Ectodermal cell (in vitro differentiated cells): Measurements from ENCODE around the gene DENND10.
A peak's percentile ranks its signal among the peaks of the same experiment; 100 is the strongest.
"Not testable (repeated sequence)": the region's sequence is repeated elsewhere in the genome, so short reads cannot be mapped to it uniquely, and the experiment has no call there.

ENCODE experiments used
- H3K27ac ChIP-seq: 2 replicates; pipeline ENCODE4 v1.7.0; 2013; ENCODE audit warnings: mild to moderate bottlenecking, low read depth, low read length; ENCODE audit not compliant: insufficient read depth, poor library complexity, severe bottlenecking
- H3K27me3 ChIP-seq: 2 replicates; pipeline ENCODE4 v1.7.0; 2013; ENCODE audit warnings: mild to moderate bottlenecking, low read length; ENCODE audit not compliant: insufficient read depth, control insufficient read depth, poor library complexity, severe bottlenecking
- H3K36me3 ChIP-seq: one replicate; pipeline ENCODE4 v1.7.0; 2013; ENCODE audit warnings: low read length; ENCODE audit not compliant: control insufficient read depth, insufficient read depth
- H3K4me1 ChIP-seq: one replicate; pipeline ENCODE4 v1.7.0; 2013; ENCODE audit warnings: low read length; ENCODE audit not compliant: control insufficient read depth, insufficient read depth
- H3K4me3 ChIP-seq: 2 replicates; pipeline ENCODE4 v1.7.0; 2013; ENCODE audit warnings: low read depth, low read length, control low read depth; ENCODE audit not compliant: insufficient read depth
- H3K9me3 ChIP-seq: 2 replicates; pipeline ENCODE4 v1.7.0; 2013; ENCODE audit warnings: mild to moderate bottlenecking, low read length, moderate library complexity; ENCODE audit not compliant: control insufficient read depth
- WGBS, 2 experiments: methylation state at CpG; one replicate each; pipeline ENCODE4 v1.1.7; 2013; ENCODE audit warnings: missing lambda C conversion rate in 2 of 2; 5-methylcytosine and 5-hydroxymethylcytosine counted together

Gene DENND10

DNA sequence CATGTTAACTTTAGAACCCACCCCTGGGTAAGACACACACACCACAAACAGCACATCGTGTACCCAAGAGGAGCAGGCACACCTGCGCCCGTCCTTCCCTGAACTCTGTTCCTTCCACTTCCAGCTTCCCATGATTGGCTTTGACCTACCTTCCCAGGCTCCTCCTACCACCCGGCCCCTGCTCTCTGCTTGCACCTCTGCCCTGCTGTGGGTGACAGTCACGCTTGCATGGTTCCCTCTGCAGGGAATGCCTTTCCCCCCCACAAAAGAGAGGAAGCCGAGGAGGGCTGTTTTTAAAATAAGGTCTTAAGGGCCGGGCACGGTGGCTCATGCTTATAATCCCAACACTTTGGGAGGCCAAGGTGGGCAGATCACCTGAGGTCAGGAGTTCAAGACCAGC is 45.2 kb downstream of the DENND10 start:
- Histone ChIP-seq H3K27me3 (no peaks in the 10 kb centered on the region), H3K9me3 (no peaks in the 10 kb centered on the region), H3K4me3 (no peak overlapping the region), H3K36me3 (no peaks in the 10 kb centered on the region), H3K4me1 (no peaks in the 10 kb centered on the region), H3K27ac (no peak overlapping the region)
- WGBS, 2 experiments = 90 to 91% methylated on average over 8 of the region's 8 CpGs

DNA sequence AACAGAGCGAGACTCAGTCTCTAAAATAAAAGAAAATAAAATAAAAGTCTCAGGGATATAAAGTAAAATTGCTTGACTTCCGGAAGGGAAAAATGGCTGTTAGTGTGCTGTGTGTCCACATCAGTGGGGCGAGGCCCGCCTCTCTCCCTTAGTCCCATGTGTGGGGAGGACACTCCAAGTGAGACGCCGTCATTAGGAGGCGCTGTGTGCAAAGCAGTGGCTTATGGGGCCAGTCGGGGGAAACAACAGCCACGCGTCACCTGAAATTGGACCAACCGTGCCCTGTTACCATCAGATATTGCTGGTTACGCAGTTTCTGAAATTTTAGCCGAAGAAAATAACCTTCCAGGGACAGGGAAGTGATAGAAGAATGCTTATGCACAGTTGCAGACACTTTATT is 45.8 kb downstream of the DENND10 start:
- no peaks in the 10 kb centered on the region for H3K36me3 ChIP-seq
- H3K4me1 ChIP-seq = no peaks in the 10 kb centered on the region
- H3K4me3 ChIP-seq = no peak overlapping the region
- 84 to 87% methylated on average over 13 of the region's 13 CpGs for whole genome bisulfite sequencing, 2 experiments
- no peaks in the 10 kb centered on the region for H3K9me3 ChIP-seq
- no peak overlapping the region for H3K27ac ChIP-seq
- H3K27me3 ChIP-seq = no peaks in the 10 kb centered on the region

DNA sequence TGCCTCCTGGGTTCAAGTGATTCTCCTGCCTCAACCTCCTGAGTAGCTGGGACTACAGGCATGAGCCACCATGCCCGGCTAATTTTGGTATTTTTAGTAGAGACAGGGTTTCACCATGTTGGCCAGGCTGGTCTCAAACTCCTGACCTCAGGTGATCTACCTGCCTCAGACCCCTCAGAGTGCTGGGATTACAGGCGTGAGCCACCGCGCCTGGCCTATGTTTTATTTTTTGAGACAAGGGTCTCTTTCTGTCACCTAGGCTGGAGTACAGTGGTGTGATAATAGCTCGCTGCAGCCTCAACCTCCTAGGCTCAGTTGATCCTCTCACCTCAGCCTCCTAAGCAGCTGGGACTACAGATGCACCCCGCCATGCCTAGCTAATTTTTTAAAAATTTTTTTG is 47.7 kb downstream of the DENND10 start:
- not testable (repeated sequence) for H3K36me3 ChIP-seq, H3K9me3 ChIP-seq, H3K27ac ChIP-seq, H3K4me1 ChIP-seq, H3K27me3 ChIP-seq, H3K4me3 ChIP-seq
- 91 to 93% methylated on average over 6 of the region's 6 CpGs for WGBS, 2 experiments

DNA sequence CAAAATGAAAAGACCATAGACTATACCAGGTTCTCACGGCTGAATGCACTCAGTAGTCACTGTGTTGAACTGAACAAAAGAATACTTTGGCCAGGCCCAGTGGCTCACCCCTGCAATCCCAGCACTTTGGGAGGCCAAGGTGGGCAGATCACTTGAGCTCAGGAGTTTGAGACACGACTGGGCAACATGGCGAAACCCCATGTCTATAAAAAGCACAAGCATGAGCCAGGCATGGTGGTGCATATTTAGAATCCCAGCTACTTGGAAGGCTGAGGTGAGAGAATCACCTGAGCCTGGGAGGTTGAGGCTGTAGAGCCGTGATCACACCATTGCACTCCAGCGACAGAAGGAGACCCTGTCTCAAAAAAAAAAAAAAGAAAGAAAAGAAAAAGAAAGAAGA is 49.1 kb downstream of the DENND10 start:
- Histone ChIP-seq H3K27ac (no peak overlapping the region), H3K4me3 (no peak overlapping the region), H3K9me3 (no peaks in the 10 kb centered on the region), H3K27me3 (no peaks in the 10 kb centered on the region), H3K36me3 (no peaks in the 10 kb centered on the region), H3K4me1 (no peaks in the 10 kb centered on the region)
- 93% methylated on average over 5 of the region's 5 CpGs for WGBS, 2 experiments

DNA sequence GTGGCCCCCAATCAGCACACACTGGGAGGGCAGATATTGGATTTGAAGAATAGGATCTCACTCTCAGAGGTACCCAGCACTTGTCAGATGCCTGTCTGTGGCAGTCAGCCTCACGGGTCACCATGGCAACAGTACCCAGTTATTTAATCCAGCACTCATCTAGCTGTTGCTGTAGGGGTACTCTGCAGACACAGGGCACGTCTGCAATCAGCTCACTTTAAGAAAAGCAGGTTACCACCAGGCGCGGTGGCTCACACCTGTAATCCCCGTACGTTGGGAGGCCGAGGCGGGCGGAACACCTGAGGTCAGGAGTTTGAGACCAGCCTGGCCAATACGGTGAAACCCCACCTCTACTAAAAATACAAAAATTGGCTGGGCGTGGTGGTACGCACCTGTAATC is 49.7 kb downstream of the DENND10 start:
- Histone ChIP-seq H3K27ac (no peak overlapping the region), H3K36me3 (no peaks in the 10 kb centered on the region), H3K4me1 (no peaks in the 10 kb centered on the region), H3K4me3 (no peak overlapping the region), H3K27me3 (no peaks in the 10 kb centered on the region), H3K9me3 (no peaks in the 10 kb centered on the region)
- WGBS, 2 experiments = 95% methylated on average over 12 of the region's 12 CpGs

DNA sequence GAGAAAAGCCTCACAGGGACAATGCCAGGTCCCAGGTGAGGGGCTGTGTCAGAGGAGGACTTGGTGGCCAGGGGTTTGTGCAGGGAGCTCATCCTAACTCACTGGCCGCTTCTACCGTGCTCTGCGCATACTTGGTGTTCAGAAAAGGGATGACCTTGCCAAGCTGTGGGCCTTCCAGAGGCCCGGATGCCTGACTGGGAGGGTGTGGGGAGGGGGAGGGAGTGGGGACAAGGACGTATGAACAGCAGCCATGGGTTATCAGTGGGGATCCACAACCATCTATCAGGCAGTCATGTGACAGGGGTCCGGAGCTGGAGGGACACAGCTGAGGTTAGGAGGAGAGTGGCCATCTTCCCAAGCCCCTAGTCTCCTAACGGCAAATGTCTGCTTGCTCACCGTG is 55.4 kb downstream of the DENND10 start:
- no peaks in the 10 kb centered on the region for H3K27me3 ChIP-seq
- WGBS, 2 experiments = 83 to 87% methylated on average over 8 of the region's 8 CpGs

DNA sequence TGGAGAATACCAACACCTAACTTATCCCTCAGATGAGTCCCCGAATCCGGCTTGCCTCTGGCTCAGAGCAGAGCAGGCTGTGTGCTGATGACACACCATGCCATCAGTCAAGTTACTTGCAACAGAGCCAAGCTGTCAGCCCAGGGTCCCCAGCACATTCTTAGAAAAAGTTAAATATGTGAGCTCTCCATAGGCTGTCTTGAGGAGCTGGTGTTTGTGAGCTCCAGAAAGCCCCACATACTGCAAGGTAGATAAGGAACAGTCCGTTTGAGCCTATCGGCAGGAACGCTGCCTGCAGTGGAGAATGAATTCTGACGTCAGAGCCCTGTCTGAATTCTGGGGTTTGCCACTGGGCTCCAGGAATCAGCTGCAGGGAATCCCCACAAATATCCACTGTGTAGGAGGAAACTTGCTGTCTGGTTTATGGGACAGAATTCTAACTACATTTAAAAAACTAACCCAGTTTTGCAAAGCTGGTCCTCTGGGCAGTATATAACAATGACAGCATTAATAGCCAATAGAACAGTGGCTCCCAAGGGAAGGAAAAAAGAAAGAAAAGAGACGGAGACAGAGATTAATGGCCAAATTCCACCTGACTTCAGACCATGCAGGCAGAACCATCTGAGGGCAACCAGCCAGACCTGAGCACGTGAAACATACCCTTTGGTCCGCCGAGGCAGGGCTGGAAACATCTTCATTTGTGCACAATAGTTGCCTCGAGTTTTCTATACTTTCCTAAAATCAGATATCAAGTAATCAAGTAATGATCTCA is 58.0 kb downstream of the DENND10 start:
- WGBS, 2 experiments = 87 to 91% methylated on average over 11 of the region's 11 CpGs

More for the DNA sequence above, 55.4 kb downstream of the DENND10 start:
- no peak overlapping the region for H3K4me3 ChIP-seq
- H3K9me3 ChIP-seq = no peaks in the 10 kb centered on the region
- no peak overlapping the region for H3K27ac ChIP-seq
- H3K36me3 ChIP-seq = no peaks in the 10 kb centered on the region
- no peaks in the 10 kb centered on the region for H3K4me1 ChIP-seq

DNA sequence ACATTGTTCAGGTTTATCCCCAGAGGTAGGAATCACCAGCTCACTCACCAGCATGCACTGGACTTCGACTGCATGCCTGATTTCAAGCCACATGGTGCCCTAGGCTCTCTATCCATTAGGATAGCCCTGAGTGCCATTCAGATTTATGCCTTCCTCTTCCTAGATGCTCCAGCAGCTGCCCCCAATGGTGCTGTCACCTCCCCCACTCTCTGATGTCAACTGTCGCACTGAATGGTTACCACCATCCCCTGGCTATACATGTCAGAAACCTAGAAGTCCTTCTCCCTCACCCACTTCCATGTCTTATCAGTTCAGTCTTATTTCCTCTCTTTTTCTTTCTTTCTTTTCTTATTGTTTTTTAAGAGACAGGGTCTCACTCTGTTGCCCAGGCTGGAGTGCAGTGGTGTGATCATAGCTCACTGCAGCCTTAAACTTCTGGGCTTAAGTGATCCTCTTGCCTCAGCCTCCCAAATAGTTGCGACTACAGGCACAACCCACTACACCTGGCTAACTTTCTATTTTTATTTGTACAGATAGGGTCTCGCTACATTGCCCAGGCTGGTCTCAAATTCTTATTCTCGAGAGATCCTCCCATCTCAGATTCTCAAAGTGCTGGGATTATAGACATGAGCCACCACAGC is 58.7 kb downstream of the DENND10 start:
- H3K4me1 ChIP-seq = no peaks in the 10 kb centered on the region
- H3K4me3 ChIP-seq = no peak overlapping the region
- H3K27ac ChIP-seq = no peak overlapping the region
- H3K36me3 ChIP-seq = no peaks in the 10 kb centered on the region
- 90 to 92% methylated on average over 5 of the region's 5 CpGs for WGBS, 2 experiments
- no peaks in the 10 kb centered on the region for H3K9me3 ChIP-seq
- no peaks in the 10 kb centered on the region for H3K27me3 ChIP-seq

More for the DNA sequence above, 58.0 kb downstream of the DENND10 start:
- Histone ChIP-seq H3K36me3 (no peaks in the 10 kb centered on the region), H3K4me1 (no peaks in the 10 kb centered on the region), H3K4me3 (no peak overlapping the region), H3K27ac (no peak overlapping the region), H3K9me3 (no peaks in the 10 kb centered on the region), H3K27me3 (no peaks in the 10 kb centered on the region)

DNA sequence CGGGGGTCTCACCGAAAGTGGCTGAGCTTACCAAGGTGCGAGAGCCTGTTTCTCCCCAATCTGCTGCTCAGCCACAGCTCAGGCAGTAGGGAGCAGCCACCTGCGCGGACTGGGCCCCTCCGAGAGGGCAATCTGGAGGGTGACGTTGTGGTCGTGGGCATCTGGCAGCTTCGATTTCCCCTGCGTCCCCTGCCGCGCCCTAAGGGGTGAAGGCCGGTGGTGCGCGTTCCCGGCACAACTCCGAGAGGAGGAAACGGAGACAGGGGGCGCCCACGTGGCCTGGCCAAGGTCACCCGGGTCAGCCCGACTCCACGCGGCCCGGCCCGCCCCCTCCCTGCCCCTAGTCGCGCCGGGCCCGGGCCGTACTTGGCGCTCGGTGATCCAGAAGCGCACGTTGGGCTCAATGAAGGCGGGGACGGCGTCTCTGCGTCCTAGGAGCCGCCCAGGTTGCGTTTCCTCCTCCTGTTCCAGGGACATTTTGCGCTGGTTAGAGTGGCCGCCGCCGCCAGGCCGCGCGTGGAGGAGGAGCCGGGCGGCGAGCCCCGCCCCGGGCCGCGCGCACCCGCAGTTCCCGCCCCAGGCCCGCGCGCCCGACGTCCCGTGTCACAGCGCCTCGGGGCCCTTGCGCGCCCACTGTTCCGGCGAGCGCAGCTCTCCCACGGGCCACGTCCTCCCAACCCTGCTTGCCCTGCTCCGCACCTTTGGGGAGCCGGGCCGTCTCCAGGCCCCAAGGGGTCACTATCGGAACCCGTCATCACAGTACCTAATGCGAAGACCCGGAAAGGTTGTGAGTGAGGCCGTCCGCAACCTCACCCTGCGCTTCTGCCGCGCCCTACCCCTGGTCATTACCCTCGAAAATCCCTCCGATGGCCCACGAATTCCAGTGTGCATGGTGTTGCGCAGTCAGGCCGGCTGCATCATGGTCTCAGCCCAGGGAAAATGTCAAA is 61.5 kb downstream of the DENND10 start, which contains the start of gene SFXN4:
Gene SFXN4, minus strand, starts transcription at position 544 of the 947 bp plus-strand sequence. Its CDS starts 67 bp downstream, at position 477.
- H3K27ac ChIP-seq = no peak within 1 kb of the TSS
- 4% methylated on average over 89 to 90 of the region's 90 CpGs for WGBS, 2 experiments
- peaks cover 12% of the 10 kb centered on the region for H3K36me3 ChIP-seq
- H3K4me3 ChIP-seq = peak within 1 kb of the TSS; percentile 70
- H3K27me3 ChIP-seq = no peaks in the 10 kb centered on the region
- H3K9me3 ChIP-seq = no peaks in the 10 kb centered on the region
- H3K4me1 ChIP-seq = no peaks in the 10 kb centered on the region

DNA sequence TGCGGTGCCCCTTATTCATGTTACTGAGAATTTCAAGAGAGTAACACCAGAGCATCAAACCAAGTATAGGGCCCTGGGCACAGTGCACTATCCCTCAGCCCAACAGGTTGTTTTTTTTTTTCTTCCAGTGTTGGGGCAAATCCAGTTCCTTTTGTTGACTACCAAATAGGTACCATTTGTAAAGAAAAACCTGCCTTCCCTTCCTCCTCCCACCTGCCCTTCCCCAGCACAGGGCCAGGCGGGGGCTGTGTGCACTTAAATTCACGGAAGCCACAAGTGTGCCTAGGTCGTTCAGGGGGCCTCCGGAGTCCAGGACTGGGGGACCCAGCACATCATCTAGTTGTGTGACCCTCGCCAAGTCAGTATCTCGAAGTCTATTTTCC is 62.2 kb downstream of the DENND10 start:
- WGBS, 2 experiments = 79% methylated on average over 7 of the region's 7 CpGs
- Histone ChIP-seq H3K27me3 (no peaks in the 10 kb centered on the region), H3K9me3 (no peaks in the 10 kb centered on the region), H3K4me3 (peak overlapping the region; percentile 70), H3K4me1 (no peaks in the 10 kb centered on the region), H3K36me3 (peaks cover 18% of the 10 kb centered on the region), H3K27ac (no peak overlapping the region)
